IPS DF 4.7 (cell line): Measurements from ENCODE around the gene HSPA12A.

Experiments used
- DNase-seq: peaks from one replicate; pipeline ENCODE4 v3.0.0-alpha.2; 2013; ENCODE audit warnings: low spot score; ENCODE audit errors: extremely low read depth

The HSPA12A gene

GRCh38 chr10:116694243-116694926 is 48.0 kb downstream of the HSPA12A start:
- DNase-seq = no peak

GRCh38 chr10:116692225-116692624 is 50.1 kb downstream of the HSPA12A start:
- no peak for DNase-seq

GRCh38 chr10:116691635-116692034 is 50.7 kb downstream of the HSPA12A start:
- no peak for DNase-seq

- no peak for DNase-seq
Observed at GRCh38 chr10:116690356-116691322, 51.7 kb downstream of the HSPA12A start.

GRCh38 chr10:116689744-116690143 is 52.6 kb downstream of the HSPA12A start:
- no peak for DNase-seq

GRCh38 chr10:116688741-116689495 is 53.4 kb downstream of the HSPA12A start:
- DNase-seq = no peak

GRCh38 chr10:116688241-116688711 is 54.1 kb downstream of the HSPA12A start:
- no peak for DNase-seq

GRCh38 chr10:116687633-116688032 is 54.7 kb downstream of the HSPA12A start:
- no peak for DNase-seq

- DNase-seq = no peak
Observed at GRCh38 chr10:116686632-116687031, 55.7 kb downstream of the HSPA12A start.

- DNase-seq = no peak
Observed at GRCh38 chr10:116685807-116686206, 56.6 kb downstream of the HSPA12A start.

GRCh38 chr10:116684781-116685180 is 57.6 kb downstream of the HSPA12A start:
- no peak for DNase-seq

- no peak for DNase-seq
Observed at GRCh38 chr10:116683821-116684220, 58.5 kb downstream of the HSPA12A start.

- no peak for DNase-seq
Observed at GRCh38 chr10:116683166-116683565, 59.2 kb downstream of the HSPA12A start.

GRCh38 chr10:116679351-116679750 is 63.0 kb downstream of the HSPA12A start:
- DNase-seq = no peak

- DNase-seq = no peak
Observed at GRCh38 chr10:116676633-116677032, 65.7 kb downstream of the HSPA12A start.

GRCh38 chr10:116676118-116676517 is 66.2 kb downstream of the HSPA12A start:
- DNase-seq = no peak

GRCh38 chr10:116674901-116675423 is 67.4 kb downstream of the HSPA12A start:
- DNase-seq = no peak

GRCh38 chr10:116673866-116674265 is 68.5 kb downstream of the HSPA12A start:
- no peak for DNase-seq

GRCh38 chr10:116672891-116673290 is 69.5 kb downstream of the HSPA12A start:
- DNase-seq = no peak

- DNase-seq = no peak
Observed at GRCh38 chr10:116671274-116671926, 71.0 kb downstream of the HSPA12A start.

GRCh38 chr10:116670706-116671105 is 71.7 kb downstream of the HSPA12A start:
- DNase-seq = no peak
